CD4-positive, alpha-beta T cell treated with Interleukin-15 for 1 hour (primary cell): ENCODE results near the gene AMPD3.

ENCODE experiments used
- DNase-seq: peaks from one replicate; pipeline ENCODE4 v3.0.0-alpha.2; 2020

The AMPD3 gene

DNA sequence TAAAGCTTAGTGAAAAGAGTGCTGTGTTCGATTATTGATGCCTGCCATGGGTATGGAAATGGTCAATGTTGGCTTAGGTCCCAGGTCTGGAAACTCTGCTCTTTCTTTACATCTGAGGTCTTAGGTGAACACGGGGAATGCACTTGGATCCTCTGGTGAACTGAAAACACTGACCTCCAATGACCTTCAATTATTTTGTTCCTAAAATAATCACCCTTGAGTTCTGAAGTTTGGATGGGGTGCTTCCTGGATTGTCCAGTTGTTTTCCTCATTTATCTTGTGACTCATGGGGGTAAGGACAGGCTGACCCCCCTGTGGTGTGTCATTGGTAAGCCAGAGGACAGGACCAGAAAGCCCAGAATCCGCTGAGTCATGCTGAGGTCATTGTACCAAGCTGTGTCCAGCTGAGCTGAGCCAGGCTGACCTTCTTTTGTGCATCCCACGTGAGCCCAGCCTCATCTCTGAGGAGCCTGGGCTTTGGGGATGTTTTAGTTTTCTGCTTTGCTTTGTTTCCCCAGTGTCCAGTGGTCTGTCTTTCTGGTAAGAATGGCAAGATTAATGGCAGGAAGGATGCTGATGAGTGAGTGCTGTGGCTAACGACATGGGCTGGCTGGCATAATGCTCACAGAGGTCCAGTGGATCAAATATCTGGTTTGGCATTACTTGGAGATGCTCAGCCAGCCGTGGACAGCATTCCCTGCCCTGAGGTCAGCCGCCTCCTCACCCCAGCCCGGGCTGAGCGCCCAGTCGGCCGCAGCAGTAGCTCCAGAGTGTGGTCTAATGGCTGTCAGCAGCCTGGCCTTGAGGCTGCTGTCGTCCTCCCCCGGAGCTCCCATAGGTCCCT, 35.6 kb downstream of the AMPD3 start:
- DNase-seq = no peak

DNA sequence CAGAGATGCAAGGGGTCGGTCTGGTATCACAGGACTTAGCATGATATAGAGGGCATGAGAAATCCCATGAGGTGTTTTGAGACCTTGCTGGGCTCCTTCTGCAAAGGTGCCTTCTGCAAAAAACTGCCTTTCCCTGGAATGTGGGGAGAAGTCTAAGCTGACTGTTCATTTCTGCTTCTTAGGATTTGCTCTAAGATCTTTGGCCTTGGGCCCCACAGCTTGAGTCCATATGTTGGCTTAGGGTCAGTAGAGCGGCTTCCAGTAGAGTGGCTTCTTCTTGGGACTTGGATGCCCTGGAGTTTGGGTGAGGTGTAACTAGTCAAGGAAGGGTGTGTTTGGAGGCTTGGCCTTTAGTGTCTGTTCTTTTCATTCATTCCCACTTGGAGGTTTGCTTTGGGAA, 37.0 kb downstream of the AMPD3 start:
- no peak for DNase-seq

DNA sequence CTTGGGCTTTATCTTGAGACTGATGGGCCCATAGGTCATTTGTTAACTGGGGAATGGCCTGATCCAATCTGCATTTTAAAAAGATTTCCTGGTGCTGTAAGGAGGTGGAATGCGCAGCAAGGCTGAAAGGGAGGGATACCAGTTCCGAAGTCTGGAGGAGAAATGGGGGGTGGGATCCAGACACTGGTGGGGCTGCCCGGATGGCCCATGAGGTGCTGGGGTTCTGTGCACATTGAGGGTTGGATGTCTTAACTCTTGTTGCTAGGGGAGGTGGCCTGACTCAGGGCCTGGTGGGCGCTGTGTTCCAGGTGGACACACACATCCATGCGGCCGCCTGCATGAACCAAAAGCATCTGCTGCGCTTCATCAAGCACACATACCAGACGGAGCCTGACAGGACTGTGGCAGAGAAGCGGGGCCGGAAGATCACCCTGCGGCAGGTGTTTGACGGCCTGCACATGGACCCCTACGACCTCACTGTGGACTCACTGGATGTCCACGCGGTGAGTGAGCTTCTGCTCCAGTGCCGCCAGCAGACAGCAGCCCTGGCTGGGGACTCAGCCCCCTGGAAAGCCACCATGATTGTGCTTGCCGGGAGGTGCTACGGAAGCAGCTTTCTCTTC, 38.1 kb downstream of the AMPD3 start:
- DNase-seq = no peak

DNA sequence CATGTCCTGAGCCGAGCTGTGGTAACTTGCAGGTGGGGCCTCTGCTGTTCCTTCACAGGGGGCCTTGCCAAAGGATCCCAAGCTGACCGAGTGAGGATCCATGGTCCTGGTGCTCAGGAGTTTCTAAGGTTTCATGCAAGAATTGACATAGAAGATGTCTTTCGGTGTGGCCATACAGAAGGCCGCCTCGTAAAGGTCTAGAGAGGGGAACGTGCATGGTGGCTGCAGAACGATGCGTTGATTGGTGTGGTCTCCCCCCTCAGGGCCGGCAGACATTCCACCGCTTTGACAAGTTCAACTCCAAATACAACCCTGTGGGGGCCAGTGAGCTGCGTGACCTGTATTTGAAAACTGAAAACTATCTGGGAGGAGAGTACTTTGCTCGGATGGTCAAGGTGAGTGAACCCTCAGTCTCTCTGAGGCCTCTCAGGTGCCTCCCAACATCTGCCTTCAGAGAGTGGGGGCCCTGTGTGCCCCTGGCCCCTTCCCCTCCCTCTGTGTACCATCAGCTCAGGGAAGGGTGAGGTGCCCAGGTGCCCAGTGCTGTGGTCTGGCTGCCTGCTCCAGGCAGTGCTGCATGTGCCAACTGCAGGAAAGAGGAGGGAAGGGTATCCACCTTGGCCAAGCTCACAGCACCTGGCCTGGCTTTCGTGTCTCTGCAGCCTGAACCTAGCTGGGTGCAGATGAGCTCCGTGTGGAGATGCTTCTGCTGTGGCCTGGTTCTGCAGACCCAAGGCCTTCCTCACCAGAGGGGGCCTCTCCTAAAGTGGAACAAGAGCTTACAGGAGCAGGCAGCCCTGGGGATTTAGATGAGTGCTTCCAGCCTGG, 39.8 kb downstream of the AMPD3 start:
- no peak for DNase-seq

DNA sequence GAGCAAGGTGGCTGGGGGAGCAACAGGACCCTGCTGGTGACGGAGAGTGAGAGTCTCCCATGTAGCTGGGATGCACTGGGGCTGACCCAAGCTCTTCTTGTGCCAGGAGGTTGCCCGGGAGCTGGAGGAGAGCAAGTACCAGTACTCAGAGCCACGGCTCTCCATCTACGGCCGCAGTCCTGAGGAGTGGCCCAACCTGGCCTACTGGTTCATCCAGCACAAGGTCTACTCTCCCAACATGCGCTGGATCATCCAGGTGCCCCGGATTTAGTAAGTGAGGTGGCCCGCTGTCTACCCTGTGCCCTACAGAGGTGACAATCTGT, 40.4 kb downstream of the AMPD3 start:
- no peak for DNase-seq

- DNase-seq = no peak
Observed at GRCh38 chr11:10496296-10496936, 41.4 kb downstream of the AMPD3 start.

DNA sequence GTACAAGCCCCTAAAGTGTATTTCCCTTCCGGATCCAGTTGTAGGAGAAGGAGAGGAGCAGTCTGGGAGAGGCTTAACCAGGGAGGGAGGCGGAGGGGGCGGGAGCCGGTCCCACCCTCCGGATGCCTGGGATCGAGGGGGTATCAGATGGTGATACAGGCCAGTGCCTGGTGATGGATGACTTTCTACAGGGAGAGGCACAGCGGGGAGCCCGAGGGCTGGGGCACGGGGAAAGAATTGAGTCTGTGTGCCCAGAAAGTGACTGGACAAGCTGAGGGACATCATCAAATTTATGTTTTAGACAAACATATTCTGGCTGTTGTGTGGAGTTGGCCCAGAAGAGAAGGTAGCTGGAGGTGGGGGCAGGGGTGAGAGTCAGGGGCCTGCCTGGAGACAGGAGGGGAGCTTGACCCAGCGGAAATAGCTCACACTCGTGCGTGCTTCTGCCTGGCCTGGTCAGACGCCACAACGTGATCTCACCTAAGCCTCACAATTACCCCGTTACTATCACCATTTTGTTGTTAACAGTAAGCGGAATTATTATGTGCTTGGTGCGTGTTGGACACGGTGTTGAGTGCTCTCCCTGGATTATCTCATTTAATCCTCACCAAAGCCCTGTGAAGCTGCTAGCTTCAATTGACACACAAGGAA, 42.4 kb downstream of the AMPD3 start:
- no peak for DNase-seq

DNA sequence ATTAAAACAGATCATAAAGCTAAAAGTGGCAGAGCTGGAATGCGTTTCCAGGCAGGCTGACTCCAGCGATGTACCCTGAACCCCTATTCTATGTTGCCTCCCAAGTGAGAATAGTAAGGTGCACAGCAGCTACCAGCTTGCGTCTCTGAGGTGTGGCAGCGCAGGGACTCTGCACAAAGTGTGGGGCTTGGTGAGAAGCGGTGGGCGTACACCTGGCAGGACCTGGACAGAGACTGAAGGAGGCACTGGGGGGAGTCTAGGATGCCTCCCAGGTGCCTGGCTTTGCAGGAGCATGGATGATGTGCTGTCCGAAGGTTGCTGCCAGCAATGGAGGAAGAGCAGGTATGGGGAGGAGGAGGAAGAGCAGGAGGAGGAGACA, 42.9 kb downstream of the AMPD3 start:
- no peak for DNase-seq

DNA sequence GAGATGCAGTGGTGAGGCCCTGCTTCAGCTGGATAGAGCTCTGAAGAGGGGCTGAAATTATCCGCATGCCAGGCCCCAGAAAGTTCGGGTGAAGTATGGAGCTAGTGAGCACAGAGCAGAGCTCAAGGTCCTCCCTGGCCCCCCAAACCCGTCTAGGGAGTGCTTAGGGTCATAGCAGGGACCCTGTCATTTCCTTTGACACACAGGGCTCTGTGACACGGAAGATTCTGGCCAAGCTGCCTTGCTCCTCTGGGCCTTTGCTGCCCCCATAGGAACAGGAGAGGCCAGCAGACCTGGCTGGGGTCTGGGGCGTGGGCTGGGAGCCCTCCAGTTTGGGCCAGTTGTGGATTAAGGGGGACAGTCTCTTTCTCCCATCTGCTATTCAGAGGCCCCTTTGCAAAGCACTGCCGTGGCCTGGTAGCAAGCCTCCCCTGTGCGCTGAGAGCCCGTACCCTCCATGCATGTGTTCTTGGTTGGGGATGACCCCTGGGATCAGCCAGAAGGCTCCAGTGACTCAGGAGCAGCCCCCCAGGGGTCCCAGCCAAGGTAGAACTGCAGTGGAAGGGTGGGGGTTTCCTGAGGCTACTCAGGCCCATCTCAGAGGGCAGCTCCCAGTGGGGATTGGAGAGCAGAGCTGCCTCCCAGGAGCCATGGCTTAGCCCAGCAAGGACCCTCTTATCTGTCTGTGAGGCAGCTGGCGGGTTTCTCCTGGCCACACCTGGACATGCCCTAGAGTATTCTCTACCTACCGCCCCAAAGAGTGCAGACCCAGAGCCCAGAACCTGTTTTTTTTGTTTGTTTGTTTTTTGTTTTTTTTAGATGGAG, 43.6 kb downstream of the AMPD3 start:
- DNase-seq = no peak

DNA sequence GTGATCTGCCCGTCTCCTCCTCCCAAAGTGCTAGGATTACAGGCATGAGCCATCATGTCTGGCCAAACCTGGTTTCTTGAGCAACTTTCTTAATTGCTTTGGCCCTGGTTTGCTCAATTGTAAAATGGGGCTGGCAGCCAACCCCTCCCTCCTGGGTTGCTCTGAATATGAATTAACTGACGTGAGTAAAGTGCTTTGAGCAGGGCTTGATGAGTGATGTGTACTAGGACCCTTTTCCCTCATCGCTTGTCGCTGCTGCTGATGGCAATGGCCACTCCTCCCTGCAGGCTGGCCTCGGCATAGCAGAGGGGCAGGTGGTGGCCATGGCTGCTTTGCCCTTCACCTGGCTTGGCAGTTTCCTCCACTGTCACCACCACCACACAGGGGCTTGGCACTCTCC, 44.4 kb downstream of the AMPD3 start:
- no peak for DNase-seq

GRCh38 chr11:10499874-10500601, 45.0 kb downstream of the AMPD3 start:
- no peak for DNase-seq

DNA sequence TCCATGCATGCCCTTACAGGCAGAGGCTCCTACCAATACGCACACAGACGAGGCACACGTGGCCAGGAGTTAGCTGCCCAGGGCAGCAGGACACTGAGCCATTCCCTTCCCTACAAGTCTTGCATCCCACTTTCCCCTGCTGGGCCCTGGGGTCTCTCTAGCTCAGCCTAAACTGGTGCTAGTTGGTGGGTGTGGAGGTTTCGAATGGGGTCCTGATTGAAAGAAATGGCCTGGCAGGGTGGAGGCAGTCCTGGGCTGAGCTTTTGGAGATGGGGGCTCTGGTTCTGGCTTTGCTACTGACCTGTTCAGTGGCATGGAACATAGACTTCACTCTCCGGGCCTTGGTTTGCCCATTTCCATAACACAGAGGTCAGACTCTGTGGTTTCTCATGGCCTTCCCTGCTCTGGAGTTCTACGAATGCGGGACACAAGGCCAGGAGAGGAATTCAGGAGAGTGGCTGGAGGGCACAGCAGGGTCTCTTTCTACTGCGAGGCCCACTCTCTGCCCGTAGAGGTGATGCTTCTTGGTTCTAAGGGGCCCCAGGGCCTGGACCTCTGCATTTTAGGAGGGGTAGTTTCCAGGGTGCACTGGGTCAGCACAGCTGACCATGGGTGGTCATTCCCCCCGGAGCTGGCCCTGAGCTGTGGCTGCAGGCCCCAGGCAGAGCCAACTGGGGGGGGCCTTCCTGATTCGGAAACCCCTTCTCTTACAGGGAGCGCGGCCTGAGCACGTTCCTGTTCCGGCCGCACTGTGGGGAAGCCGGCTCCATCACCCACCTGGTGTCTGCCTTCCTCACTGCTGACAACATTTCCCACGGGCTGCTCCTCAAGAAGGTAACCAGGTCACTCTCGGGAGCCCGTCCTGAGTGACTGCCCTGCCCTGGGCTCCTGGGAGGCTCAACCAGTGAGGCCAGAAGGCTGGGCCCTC, 46.0 kb downstream of the AMPD3 start:
- no peak for DNase-seq

DNA sequence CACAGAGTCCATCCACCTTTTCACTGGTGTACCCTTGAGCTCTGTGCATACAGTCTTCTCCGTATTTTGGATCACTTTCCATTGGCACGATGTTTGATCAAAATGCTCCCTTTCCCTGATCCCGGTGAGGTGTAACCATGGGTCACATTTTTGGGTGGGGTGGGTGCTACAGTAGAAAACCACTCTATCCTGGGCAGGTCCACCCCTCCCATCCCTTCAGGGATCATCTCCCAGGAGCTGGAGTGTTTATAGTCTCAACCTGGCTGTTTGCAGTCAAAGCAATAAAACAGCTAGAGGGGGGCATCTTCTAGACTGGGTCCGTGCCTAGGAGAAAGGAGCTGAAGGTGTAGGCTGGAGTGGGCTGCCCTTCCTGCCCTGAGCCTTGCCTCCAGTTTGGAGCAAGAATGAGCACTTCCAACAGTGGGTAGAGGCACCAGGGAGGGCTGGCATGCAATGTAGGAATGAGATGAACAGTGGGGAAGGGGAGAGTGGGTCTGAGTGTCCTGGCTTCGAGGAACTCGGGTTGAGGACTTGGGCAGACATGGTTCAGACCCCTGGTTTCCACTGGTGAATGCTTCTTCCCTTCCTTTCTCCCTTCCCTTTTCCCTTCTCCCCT, 47.1 kb downstream of the AMPD3 start:
- DNase-seq = no peak

DNA sequence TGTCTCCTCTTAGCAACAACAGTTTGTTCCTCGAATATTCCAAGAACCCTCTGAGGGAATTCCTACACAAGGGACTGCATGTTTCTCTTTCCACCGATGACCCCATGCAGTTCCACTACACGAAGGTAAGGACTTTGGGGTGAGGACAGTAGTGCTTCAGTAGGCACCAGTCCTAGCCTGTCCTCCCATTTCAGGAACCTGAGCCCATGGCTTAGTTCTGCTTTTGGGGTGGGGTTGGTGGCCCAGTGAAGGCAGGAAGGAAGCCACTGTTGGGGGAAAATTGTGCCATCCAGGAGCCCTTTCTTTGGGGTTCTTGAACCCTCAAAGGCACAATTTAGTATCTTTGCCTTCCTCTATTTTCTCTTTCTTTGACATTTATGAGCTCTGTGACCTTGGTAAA, 47.7 kb downstream of the AMPD3 start:
- DNase-seq = peak; percentile 46

DNA sequence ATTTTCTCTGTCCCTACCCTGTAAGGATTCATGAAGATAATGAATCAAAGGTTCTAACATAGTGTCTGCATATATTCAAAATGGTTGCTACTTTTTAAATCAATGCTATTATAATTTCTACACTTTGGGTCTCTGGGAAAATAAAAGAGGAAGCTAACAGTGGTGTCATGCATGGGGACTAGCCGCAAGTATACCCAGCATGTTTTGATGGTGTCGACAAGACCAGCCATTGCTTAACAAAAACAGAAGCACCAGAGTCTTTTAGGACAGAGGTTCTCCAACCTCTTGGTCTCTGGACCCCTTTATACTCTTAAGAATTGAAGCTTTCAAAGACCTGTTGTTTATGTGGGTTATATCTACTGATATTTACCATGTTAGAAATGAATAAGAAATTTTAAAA, 48.2 kb downstream of the AMPD3 start:
- DNase-seq = peak; percentile 47

DNA sequence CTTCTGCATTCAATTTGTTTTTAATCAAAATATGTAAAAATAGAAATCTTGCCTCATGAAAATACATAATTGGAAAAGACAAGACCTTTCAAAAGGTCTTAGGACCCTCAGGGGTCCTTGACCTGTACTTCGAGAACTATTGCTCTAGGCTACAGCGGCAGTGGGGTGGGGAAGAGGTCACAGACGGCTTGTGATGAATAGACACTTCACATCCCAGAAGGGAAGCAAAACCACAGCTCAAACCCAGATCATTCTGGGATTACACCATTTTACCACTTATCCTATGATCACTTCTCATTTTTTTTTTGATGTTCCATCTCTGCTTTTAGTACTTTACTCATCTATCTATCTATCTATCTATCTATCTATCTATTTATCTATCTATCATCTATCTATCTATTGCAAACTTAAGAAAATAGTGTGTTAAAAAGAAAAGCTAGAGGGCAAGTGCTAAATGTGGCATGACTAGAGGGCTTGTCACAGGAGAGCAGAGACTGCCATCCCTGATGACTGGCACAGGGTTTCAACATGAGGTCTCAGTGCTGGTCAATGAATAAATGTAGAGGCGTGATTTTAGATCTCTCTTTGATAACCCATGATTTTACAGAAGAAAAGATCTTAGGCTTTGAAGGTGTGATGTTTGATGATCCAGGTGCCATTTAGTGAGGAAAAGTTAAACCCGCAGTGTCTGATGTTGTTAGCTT, 48.9 kb downstream of the AMPD3 start:
- no peak for DNase-seq

GRCh38 chr11:10504490-10504889, 49.4 kb downstream of the AMPD3 start:
- no peak for DNase-seq

- DNase-seq = no peak
Observed at GRCh38 chr11:10505278-10506007, 50.4 kb downstream of the AMPD3 start.
